H1 (cell line): Measurements from ENCODE around the gene FAM83F. TPM values are rescaled to one million over a fixed set of nuclear protein-coding genes. Genes with fewer than 3 reads are reported as not detected.

Experiments used
- HDAC2 ChIP-seq, 2 experiments: fragments of 300-600 bp in 1 of 2; sonication (generic) in 1 of 2; IDR thresholded peaks; 2 replicates each; pipeline ENCODE4 v1.6.1; 2011 to 2012; ENCODE audit warnings: low read depth in 2 of 2, low read length in 2 of 2, mild to moderate bottlenecking in 2 of 2, moderate library complexity in 2 of 2, borderline replicate concordance in 1 of 2, inconsistent platforms in 1 of 2
- JUND ChIP-seq: IDR thresholded peaks from 2 replicates; pipeline ENCODE4 v1.6.1; 2011; ENCODE audit warnings: mild to moderate bottlenecking, improper control_type of control experiment, low read length
- SAP30 ChIP-seq: fragments of 300-600 bp; sonication (generic); IDR thresholded peaks from 2 replicates; pipeline ENCODE4 v1.7.1; 2012; ENCODE audit warnings: low read length, moderate library complexity, mild to moderate bottlenecking, inconsistent platforms; ENCODE audit not compliant: insufficient read depth, insufficient replicate concordance
- SP1 ChIP-seq: IDR thresholded peaks from 2 replicates; pipeline ENCODE4 v1.6.1; 2011; ENCODE audit warnings: low read depth, low read length
- TBP ChIP-seq: IDR thresholded peaks from 2 replicates; pipeline ENCODE4 v1.6.1; 2011; ENCODE audit warnings: low read depth, low read length, improper control_type of control experiment
- YY1 ChIP-seq: IDR thresholded peaks from 2 replicates; pipeline ENCODE4 v1.6.1; 2011; ENCODE audit warnings: low read depth, mild to moderate bottlenecking, low read length
- polyA plus RNA-seq, 7 experiments: library from polyadenylated mRNA; depleted of rRNA in 3 of 7; stranded (reverse) in 5 of 7; unstranded in 2 of 7; fragments of >200 nt in 5 of 7; fragments of 200-250 nt in 2 of 7; gene quantifications; 1 replicate in 5 of 7; 2 replicates in 1 of 7; 4 replicates in 1 of 7; pipeline versions ENCODE4 v1.2.1 to v1.2.3, GENCODE V29; 2011 to 2013; ENCODE audit warnings: missing spikeins in 2 of 7, mixed read lengths in 2 of 7
- total RNA-seq: library from RNA; stranded (reverse); fragmentation: NEBNext Ultra II Directional; extraction: Animal tissue kit (Norgen Biotek cat#: 25700); gene quantifications from 2 replicates; pipeline ENCODE4 v1.2.1, GENCODE V29; 2021

Gene FAM83F
- total and polyA plus RNA-seq, 2 of the 8 experiments (the other 6 are each of a cell fraction or from before 2014, with no cell fraction given): 8.6 to 18.9 TPM

DNA sequence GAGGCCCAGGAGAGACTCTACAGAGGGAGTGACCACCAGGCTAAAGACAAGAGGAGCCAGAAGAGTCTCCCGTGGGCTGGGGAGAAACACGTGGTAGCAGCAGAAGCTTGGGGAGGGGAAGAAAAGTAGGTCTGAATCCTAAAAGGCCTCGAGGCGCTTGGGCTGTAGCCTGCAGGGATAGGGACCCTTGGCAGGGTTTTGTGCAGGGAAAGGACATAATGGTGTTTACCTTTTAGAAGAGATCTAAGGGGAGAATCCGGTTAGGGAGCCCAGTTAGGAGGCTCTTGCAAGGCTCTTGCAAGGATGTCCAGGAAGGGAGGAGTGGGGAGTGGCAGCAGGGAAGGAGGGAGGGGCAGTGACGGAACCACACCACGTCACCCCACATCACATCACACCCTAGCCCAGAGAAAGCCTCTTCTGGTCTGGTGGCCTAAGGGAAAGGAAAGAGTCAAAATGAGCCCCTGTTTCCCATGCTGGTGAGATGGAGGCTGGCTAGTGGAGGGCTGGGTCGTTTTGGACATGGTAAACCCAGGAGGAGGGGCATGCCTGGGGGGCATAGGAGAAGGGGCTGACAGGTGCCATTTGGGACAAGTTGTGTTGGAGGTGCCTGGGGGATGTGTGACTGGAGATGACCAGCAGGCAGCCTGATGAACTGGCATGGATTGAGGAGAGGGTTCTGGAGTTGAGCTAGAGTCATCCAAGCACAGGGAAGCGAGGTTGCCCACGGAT, 6.2 kb upstream of the FAM83F start (continued):
- no peak for TF ChIP-seq SAP30
- TF ChIP-seq JUND: no peak
- no peak for TF ChIP-seq TBP
- TF ChIP-seq HDAC2 (IDR thresholded peaks at IDR 0.05; ENCODE audit: borderline replicate concordance in 1 of 2, low read depth in 2 of 2, low read length in 2 of 2): no peak
- TF ChIP-seq SP1: no peak
- TF ChIP-seq YY1: no peak
